H1 (cell line): ENCODE measurements around the gene CDK13. TPM values are rescaled to one million over a fixed set of nuclear protein-coding genes. Genes with fewer than 3 reads are reported as not detected.

Source experiments
- CTCF ChIA-PET: fragments of 300-600 bp; sonication (Branson Sonifier 250); formaldehyde crosslinking; loops from one replicate; lab custom pipeline; 2021; ENCODE audit not compliant: partially characterized antibody; lab: Charles Lee
- POLR2A ChIA-PET: fragments of 300-600 bp; sonication (Branson Sonifier 250); formaldehyde crosslinking; loops from one replicate; lab custom pipeline; 2021; ENCODE audit warnings: inconsistent platforms; ENCODE audit not compliant: partially characterized antibody; lab: Charles Lee
- DNase-seq, 2 experiments: peaks; one replicate each; pipeline versions ENCODE4 v3.0.0 to v3.0.0-alpha.2; 2010 to 2022; ENCODE audit warnings: low spot score in 2 of 2, low read depth in 1 of 2, mixed read lengths in 1 of 2
- FAIRE-seq: peaks from 2 replicates; lab custom pipeline; 2011; peaks lifted over from hg19 to GRCh38; lab: Jason Lieb, UNC
- H2AFZ ChIP-seq: 2 replicates; pipeline ENCODE4 v1.8.1; 2012; ENCODE audit warnings: low read length, inconsistent platforms
- H2AK5ac ChIP-seq: 2 replicates; pipeline ENCODE4 v1.6.1; 2013; ENCODE audit warnings: low read depth, low read length
- H2BK120ac ChIP-seq: replicated peaks from 2 replicates; pipeline ENCODE3; 2013; ENCODE audit warnings: low read depth, low read length, inconsistent platforms
- H2BK12ac ChIP-seq: 2 replicates; pipeline ENCODE4 v1.6.1; 2013; ENCODE audit warnings: low read depth, low read length
- H2BK15ac ChIP-seq: 2 replicates; pipeline ENCODE4 v1.6.1; 2013; ENCODE audit warnings: low read length
- H2BK20ac ChIP-seq: 2 replicates; pipeline ENCODE4 v1.6.1; 2013; ENCODE audit warnings: low read length
- H2BK5ac ChIP-seq: 2 replicates; pipeline ENCODE4 v1.6.1; 2013; ENCODE audit warnings: low read depth, low read length
- H3K14ac ChIP-seq: 2 replicates; pipeline ENCODE4 v1.6.1; 2013; ENCODE audit warnings: inconsistent platforms; ENCODE audit not compliant: insufficient read length
- H3K18ac ChIP-seq: 2 replicates; pipeline ENCODE4 v1.6.1; 2013; ENCODE audit warnings: low read length; ENCODE audit errors: extremely low read depth
- H3K23ac ChIP-seq: 2 replicates; pipeline ENCODE4 v1.6.1; 2013; ENCODE audit warnings: inconsistent platforms; ENCODE audit not compliant: insufficient read length
- H3K23me2 ChIP-seq: 2 replicates; pipeline ENCODE4 v1.6.1; 2013; ENCODE audit warnings: low read depth, low read length
- H3K27ac ChIP-seq: 2 replicates; pipeline ENCODE4 v1.6.1; 2011; ENCODE audit warnings: low read depth, low read length, inconsistent platforms
- H3K27me3 ChIP-seq, 4 experiments: replicated peaks in 1 of 4; 1 replicate in 1 of 4; 2 replicates in 3 of 4; pipeline versions ENCODE4 v1.6.1 to v1.8.1; 2011 to 2013; ENCODE audit warnings: low read length in 3 of 4, mild to moderate bottlenecking in 3 of 4, inconsistent platforms in 2 of 4, mixed read lengths in 2 of 4, moderate library complexity in 1 of 4; ENCODE audit not compliant: control insufficient read depth in 3 of 4, insufficient read depth in 3 of 4; ENCODE audit errors: extremely low read depth in 1 of 4
- H3K36me3 ChIP-seq, 4 experiments: 2 replicates each; pipeline versions ENCODE4 v1.6.1 to v1.8.1; 2011 to 2013; ENCODE audit warnings: mild to moderate bottlenecking in 4 of 4, low read length in 3 of 4, moderate library complexity in 2 of 4, control low read depth in 1 of 4, inconsistent platforms in 1 of 4; ENCODE audit not compliant: insufficient read depth in 4 of 4, control insufficient read depth in 2 of 4
- H3K4ac ChIP-seq: replicated peaks from 2 replicates; pipeline ENCODE3; 2013; ENCODE audit warnings: low read length, low read depth, mixed read lengths, inconsistent platforms; ENCODE audit not compliant: insufficient read length
- H3K4me1 ChIP-seq, 4 experiments: replicated peaks in 1 of 4; 1 replicate in 1 of 4; 2 replicates in 3 of 4; pipeline versions ENCODE4 v1.6.1 to v1.8.1; 2011 to 2013; ENCODE audit warnings: low read length in 3 of 4, inconsistent platforms in 2 of 4, mixed read lengths in 1 of 4; ENCODE audit not compliant: insufficient read depth in 4 of 4, control insufficient read depth in 3 of 4
- H3K4me2 ChIP-seq, 2 experiments: 2 replicates each; pipeline versions ENCODE4 v1.6.1 to v1.8.1; 2011 to 2013; ENCODE audit warnings: low read depth in 2 of 2, low read length in 2 of 2, control low read depth in 1 of 2, inconsistent platforms in 1 of 2, mild to moderate bottlenecking in 1 of 2; ENCODE audit not compliant: insufficient read depth in 1 of 2
- H3K4me3 ChIP-seq, 4 experiments: fragments of 200-600, 300-600 bp in 1 of 4; sonication (generic), shearing (Covaris generic), sonication (Bioruptor Twin) in 1 of 4; 2 replicates each; pipeline versions ENCODE4 v1.5.1 to v1.8.1; 2011 to 2016; ENCODE audit warnings: low read length in 4 of 4, low read depth in 3 of 4, control low read depth in 2 of 4, inconsistent platforms in 2 of 4, mild to moderate bottlenecking in 2 of 4, mixed read lengths in 1 of 4, moderate library complexity in 1 of 4; ENCODE audit not compliant: insufficient read depth in 2 of 4; ENCODE audit errors: extremely low read depth in 1 of 4
- H3K56ac ChIP-seq: replicated peaks from 2 replicates; pipeline ENCODE3; 2013; ENCODE audit warnings: low read depth, mild to moderate bottlenecking, mixed read lengths, low read length, inconsistent platforms; ENCODE audit not compliant: insufficient read length
- H3K79me1 ChIP-seq: 2 replicates; pipeline ENCODE4 v1.6.1; 2013; ENCODE audit warnings: low read depth, low read length, control low read depth
- H3K79me2 ChIP-seq, 2 experiments: 2 replicates each; pipeline versions ENCODE4 v1.6.1 to v1.8.1; 2012 to 2013; ENCODE audit warnings: low read length in 2 of 2, mild to moderate bottlenecking in 2 of 2, inconsistent platforms in 1 of 2; ENCODE audit not compliant: insufficient read depth in 2 of 2, control insufficient read depth in 1 of 2
- H3K9ac ChIP-seq, 4 experiments: replicated peaks in 1 of 4; 1 replicate in 1 of 4; 2 replicates in 3 of 4; pipeline versions ENCODE4 v1.6.1 to v1.8.1; 2011 to 2013; ENCODE audit warnings: low read depth in 3 of 4, low read length in 3 of 4, control low read depth in 2 of 4, mild to moderate bottlenecking in 2 of 4, moderate library complexity in 2 of 4, inconsistent platforms in 1 of 4; ENCODE audit errors: extremely low read depth in 1 of 4
- H3K9me3 ChIP-seq, 2 experiments: 2 replicates each; pipeline versions ENCODE4 v1.6.1 to v1.8.1; 2012 to 2013; ENCODE audit warnings: mild to moderate bottlenecking in 2 of 2, moderate library complexity in 2 of 2, control low read depth in 1 of 2, inconsistent platforms in 1 of 2, low read depth in 1 of 2, low read length in 1 of 2, mixed read lengths in 1 of 2; ENCODE audit not compliant: insufficient read depth in 2 of 2
- H4K20me1 ChIP-seq, 2 experiments: replicated peaks in 1 of 2; 2 replicates each; pipeline versions ENCODE3 to v1.8.1; 2011 to 2013; ENCODE audit warnings: inconsistent platforms in 2 of 2, low read length in 2 of 2, mild to moderate bottlenecking in 1 of 2; ENCODE audit not compliant: insufficient read depth in 2 of 2, control insufficient read depth in 1 of 2
- H4K5ac ChIP-seq: 2 replicates; pipeline ENCODE4 v1.6.1; 2013; ENCODE audit warnings: low read length, low read depth, mixed read lengths, inconsistent platforms; ENCODE audit not compliant: insufficient read length
- H4K8ac ChIP-seq: 2 replicates; pipeline ENCODE4 v1.8.0; 2013; ENCODE audit warnings: mild to moderate bottlenecking, moderate library complexity, low read length, inconsistent platforms; ENCODE audit not compliant: insufficient read depth; ENCODE audit errors: extremely low read depth
- H4K91ac ChIP-seq: replicated peaks from 2 replicates; pipeline ENCODE3; 2013; ENCODE audit warnings: low read length, mixed read lengths, inconsistent platforms; ENCODE audit not compliant: insufficient read length
- BACH1 ChIP-seq: IDR thresholded peaks from 2 replicates; pipeline ENCODE4 v1.6.1; 2012; ENCODE audit warnings: low read length, improper control_type of control experiment
- HDAC6 ChIP-seq: IDR thresholded peaks from one replicate; pipeline ENCODE4 v1.7.1; 2012; ENCODE audit warnings: low read depth, mild to moderate bottlenecking, inconsistent platforms, low read length, moderate library complexity
- KDM4A ChIP-seq: IDR thresholded peaks from one replicate; pipeline ENCODE4 v1.7.1; 2012; ENCODE audit warnings: low read depth, mild to moderate bottlenecking, moderate library complexity, low read length, inconsistent platforms; ENCODE audit not compliant: severe bottlenecking
- MAFK ChIP-seq: IDR thresholded peaks from 2 replicates; pipeline ENCODE4 v1.6.1; 2012; ENCODE audit warnings: low read depth, mild to moderate bottlenecking, improper control_type of control experiment, low read length
- MAX ChIP-seq: IDR thresholded peaks from 2 replicates; pipeline ENCODE4 v1.6.1; 2012; ENCODE audit warnings: inconsistent platforms
- NANOG ChIP-seq: IDR thresholded peaks from 2 replicates; pipeline ENCODE4 v1.6.1; 2011; ENCODE audit warnings: low read length, low read depth, mild to moderate bottlenecking, inconsistent platforms; ENCODE audit not compliant: insufficient read depth, poor library complexity, severe bottlenecking
- PHF8 ChIP-seq: fragments of 200-600 bp; sonication (generic); conservative IDR thresholded peaks from 2 replicates; pipeline ENCODE4 v1.7.1; 2012; ENCODE audit warnings: low read depth, mild to moderate bottlenecking, inconsistent platforms, low read length, moderate library complexity
- polyA plus RNA-seq, 7 experiments: library from polyadenylated mRNA; depleted of rRNA in 3 of 7; stranded (reverse) in 5 of 7; unstranded in 2 of 7; fragments of >200 nt in 5 of 7; fragments of 200-250 nt in 2 of 7; gene quantifications; 1 replicate in 5 of 7; 2 replicates in 1 of 7; 4 replicates in 1 of 7; pipeline versions ENCODE4 v1.2.1 to v1.2.3, GENCODE V29; 2011 to 2013; ENCODE audit warnings: missing spikeins in 2 of 7, mixed read lengths in 2 of 7
- total RNA-seq: library from RNA; stranded (reverse); fragmentation: NEBNext Ultra II Directional; extraction: Animal tissue kit (Norgen Biotek cat#: 25700); gene quantifications from 2 replicates; pipeline ENCODE4 v1.2.1, GENCODE V29; 2021

The CDK13 gene
- total and polyA plus RNA-seq, 2 of the 8 experiments (the other 6 are each of a cell fraction or from before 2014, with no cell fraction given), result 22.6 to 49.5 TPM

- no peak for FAIRE-seq
- no peak overlapping the region for H2BK12ac ChIP-seq
- H2BK5ac ChIP-seq, result no peak overlapping the region
- H2BK120ac ChIP-seq, result no peak overlapping the region
- H3K27me3 ChIP-seq, result no peaks in the 10 kb centered on the region
- H3K9me3 ChIP-seq, result no peaks in the 10 kb centered on the region
- no peak overlapping the region for H3K4me3 ChIP-seq
- H3K4me1 ChIP-seq, result no peaks in the 10 kb centered on the region
- H4K8ac ChIP-seq, result no peak overlapping the region
- no peak overlapping the region for H3K56ac ChIP-seq
- H2AFZ ChIP-seq, result no peak overlapping the region
- no peak for DNase-seq
- H4K5ac ChIP-seq, result no peak overlapping the region
- no peak overlapping the region for H3K9ac ChIP-seq
- TF ChIP-seq HDAC6 (no peak), BACH1 (peak; percentile 68), PHF8 (no peak), NANOG (no peak), KDM4A (no peak), MAFK (peak; percentile 60), MAX (no peak)
- no peaks in the 10 kb centered on the region for H3K79me1 ChIP-seq
- no peak overlapping the region for H2BK15ac ChIP-seq
- ChIA-PET POLR2A (no interaction called here), CTCF (interaction anchor here (1.0 to 1.5 kb wide), 3 partner anchors 106 to 164 kb away, joined by 3 read pairs; no protein-coding TSS in a partner anchor)
- no peak overlapping the region for H3K4me2 ChIP-seq
- peaks cover 0 to 8% (median 1%) of the 10 kb centered on the region in 4 experiments; a peak in 4 of 8 replicates for H3K36me3 ChIP-seq
- no peak overlapping the region for H3K23ac ChIP-seq
- no peak overlapping the region for H3K4ac ChIP-seq
- H2BK20ac ChIP-seq, result no peak overlapping the region
- no peak overlapping the region for H4K91ac ChIP-seq
- no peaks in the 10 kb centered on the region for H3K23me2 ChIP-seq
- H4K20me1 ChIP-seq, result no peaks in the 10 kb centered on the region
- no peak overlapping the region for H3K27ac ChIP-seq
- H2AK5ac ChIP-seq, result no peak overlapping the region
- no peaks in the 10 kb centered on the region for H3K79me2 ChIP-seq
- no peak overlapping the region for H3K18ac ChIP-seq
- H3K14ac ChIP-seq, result no peak overlapping the region
Measured at GRCh38 chr7:40058636-40059035, 108.6 kb downstream of the CDK13 start.
